NB4 (cell line): ENCODE results near the gene MT1F.

Experiments
- CTCF ChIP-seq: IDR thresholded peaks from one replicate; pipeline ENCODE4 v1.5.1; 2012; ENCODE audit warnings: low read depth, low read length
- MAX ChIP-seq: IDR thresholded peaks from 2 replicates; pipeline ENCODE4 v1.6.1; 2011; ENCODE audit warnings: low read depth, low read length
- MYC ChIP-seq: IDR thresholded peaks from 2 replicates; pipeline ENCODE4 v1.6.1; 2011; ENCODE audit warnings: low read depth, low read length
- POLR2A ChIP-seq: IDR thresholded peaks from 2 replicates; pipeline ENCODE4 v1.6.1; 2011; ENCODE audit warnings: mild to moderate bottlenecking; ENCODE audit not compliant: insufficient read length; ENCODE audit errors: extremely low read depth

GRCh38 chr16:56682703-56683397 is 25.1 kb downstream of the MT1F start:
- no peak for TF ChIP-seq POLR2A
- TF ChIP-seq CTCF = no peak
- no peak for TF ChIP-seq MYC
- TF ChIP-seq MAX = no peak
